Lower leg skin (tissue), 4 donors: Measurements from ENCODE around the gene MLLT3. TPM values are rescaled to one million over a fixed set of nuclear protein-coding genes. Genes with fewer than 3 reads are reported as not detected.

ENCODE experiments used
- DNase-seq, 2 donors: peaks; one replicate each; pipeline ENCODE4 v3.0.0-alpha.2; 2019; ENCODE audit warnings: low spot score in 2 of 2
- H3K4me3 ChIP-seq: fragments of 200-600 bp; sonication (generic); 2 replicates; pipeline ENCODE4 v1.5.1; 2017; ENCODE audit warnings: mild to moderate bottlenecking, low read depth; ENCODE audit not compliant: poor library complexity, severe bottlenecking
- POLR2A ChIP-seq, 2 donors: fragments of 450-650 bp; IDR thresholded peaks; one replicate each; pipeline ENCODE4 v1.6.1; 2016 to 2017; ENCODE audit warnings: antibody characterized with exemption in 2 of 2, mild to moderate bottlenecking in 1 of 2, moderate library complexity in 1 of 2
- WGBS, 2 donors: methylation state at CpG; one replicate each; pipeline ENCODE4 v1.1.5; 2018; 5-methylcytosine and 5-hydroxymethylcytosine counted together
- intact Hi-C: fragments of 100-400 bp; cut with DNase I; formaldehyde crosslinking; loops from one replicate; pipeline ENCODE4 v1.15.0; 2023; ENCODE audit warnings: low total_unique reads
- total RNA-seq, 4 donors: library from RNA; depleted of rRNA; stranded (reverse); fragments of >200 nt; gene quantifications; one replicate each; pipeline ENCODE4 v1.1.0, GENCODE V29; 2016
- TF ChIP-seq, protein P1 (sequence below), 3 donors: fragments of 450-650 bp; IDR thresholded peaks; one replicate each; pipeline ENCODE4 v1.5.1; 2016; ENCODE audit warnings: antibody characterized with exemption in 3 of 3, mild to moderate bottlenecking in 3 of 3, moderate library complexity in 2 of 3

The MLLT3 gene
- total RNA-seq, 4 donors from 2014 or later, result 10.6 to 15.2 (median 12.5) TPM

DNA sequence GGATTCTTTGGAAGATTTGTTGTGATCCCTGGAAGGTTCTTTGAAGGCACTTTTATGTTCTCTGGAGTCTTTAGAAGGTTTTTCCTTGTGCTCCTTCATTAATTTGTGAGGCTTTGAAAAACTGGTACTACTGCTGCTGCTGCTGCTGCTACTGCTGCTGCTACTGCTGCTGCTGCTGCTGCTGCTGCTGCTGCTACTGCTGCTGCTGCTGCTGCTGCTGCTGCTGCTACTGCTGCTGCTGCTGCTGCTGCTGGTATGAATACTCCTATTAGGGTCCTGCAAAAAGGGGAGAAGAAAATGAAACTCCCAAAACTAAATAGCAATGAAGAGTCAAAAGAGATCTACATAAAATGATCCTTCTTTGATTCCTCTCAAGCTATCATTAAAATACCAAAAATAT is 208.1 kb downstream of the MLLT3 start:
- TF ChIP-seq, protein P1, sequence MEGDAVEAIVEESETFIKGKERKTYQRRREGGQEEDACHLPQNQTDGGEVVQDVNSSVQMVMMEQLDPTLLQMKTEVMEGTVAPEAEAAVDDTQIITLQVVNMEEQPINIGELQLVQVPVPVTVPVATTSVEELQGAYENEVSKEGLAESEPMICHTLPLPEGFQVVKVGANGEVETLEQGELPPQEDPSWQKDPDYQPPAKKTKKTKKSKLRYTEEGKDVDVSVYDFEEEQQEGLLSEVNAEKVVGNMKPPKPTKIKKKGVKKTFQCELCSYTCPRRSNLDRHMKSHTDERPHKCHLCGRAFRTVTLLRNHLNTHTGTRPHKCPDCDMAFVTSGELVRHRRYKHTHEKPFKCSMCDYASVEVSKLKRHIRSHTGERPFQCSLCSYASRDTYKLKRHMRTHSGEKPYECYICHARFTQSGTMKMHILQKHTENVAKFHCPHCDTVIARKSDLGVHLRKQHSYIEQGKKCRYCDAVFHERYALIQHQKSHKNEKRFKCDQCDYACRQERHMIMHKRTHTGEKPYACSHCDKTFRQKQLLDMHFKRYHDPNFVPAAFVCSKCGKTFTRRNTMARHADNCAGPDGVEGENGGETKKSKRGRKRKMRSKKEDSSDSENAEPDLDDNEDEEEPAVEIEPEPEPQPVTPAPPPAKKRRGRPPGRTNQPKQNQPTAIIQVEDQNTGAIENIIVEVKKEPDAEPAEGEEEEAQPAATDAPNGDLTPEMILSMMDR (IDR thresholded peaks at IDR 0.05), result no peak
- no peak for TF ChIP-seq POLR2A (IDR thresholded peaks at IDR 0.05)
- intact Hi-C loops, result no loop called here
- DNase-seq, result no peak
- H3K4me3 ChIP-seq, result no peak overlapping the region

DNA sequence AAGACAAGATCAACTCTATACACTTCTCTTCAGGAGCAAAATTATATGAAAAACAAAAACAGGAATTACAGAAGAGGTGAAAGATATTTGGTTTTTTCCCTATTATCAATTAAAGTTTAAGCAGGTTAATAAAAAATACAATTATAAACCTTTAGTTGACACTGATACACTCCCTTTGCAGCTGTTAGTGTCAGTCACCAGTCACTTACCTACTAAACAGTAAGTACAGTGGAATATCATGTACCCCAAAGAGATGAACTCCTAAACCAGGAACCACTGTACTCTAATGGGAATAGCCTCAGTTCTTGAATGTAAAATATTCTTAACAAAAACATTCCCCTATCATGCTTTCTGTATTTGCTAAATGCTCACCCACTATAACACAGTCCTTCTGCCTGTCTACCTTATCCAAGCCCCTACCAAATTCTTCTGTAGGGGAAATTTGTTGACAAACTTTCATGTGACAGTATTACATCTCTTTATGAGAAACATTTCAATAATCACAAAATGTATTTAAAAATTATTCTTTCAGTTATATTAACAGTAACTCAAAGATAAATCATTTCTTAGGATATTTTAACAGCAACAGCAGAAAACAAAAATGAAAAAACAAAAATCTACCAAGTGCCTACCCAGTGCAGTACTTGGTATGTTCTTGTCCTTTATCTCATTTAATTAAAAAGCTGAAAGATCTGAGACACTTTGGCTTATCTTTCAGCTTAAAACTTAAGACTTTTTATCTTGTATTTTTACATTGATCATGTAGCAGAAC is 212.8 kb downstream of the MLLT3 start:
- intact Hi-C loops, result no loop called here
- no peak overlapping the region for H3K4me3 ChIP-seq
- DNase-seq, result no peak
- TF ChIP-seq POLR2A (IDR thresholded peaks at IDR 0.05), result no peak
- TF ChIP-seq, protein P1 (IDR thresholded peaks at IDR 0.05), result no peak

DNA sequence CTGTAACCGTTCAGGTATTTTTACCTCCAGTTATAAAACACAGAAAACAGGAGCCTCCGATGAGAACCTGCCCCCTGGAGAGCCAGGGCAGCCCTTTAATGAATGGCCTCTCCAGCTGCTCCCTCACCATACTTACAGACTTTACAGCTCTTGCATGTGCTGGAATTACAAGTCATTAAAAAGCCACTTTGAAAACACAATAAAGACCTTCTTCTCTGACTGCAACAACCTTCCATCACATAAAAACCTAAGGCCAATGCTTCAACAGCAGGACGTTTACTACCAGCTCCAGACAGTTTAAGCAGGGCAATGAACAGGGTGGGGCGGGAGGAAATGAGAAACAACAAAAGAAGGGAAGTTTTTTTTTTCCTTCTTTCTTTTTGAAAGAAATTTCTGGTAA is 213.8 kb downstream of the MLLT3 start:
- no peak overlapping the region for H3K4me3 ChIP-seq
- 64 to 74% methylated on average over 4 of the region's 4 CpGs for WGBS, 2 donors
- no peak for DNase-seq
- TF ChIP-seq POLR2A (IDR thresholded peaks at IDR 0.05), result no peak
- intact Hi-C loops, result no loop called here

DNA sequence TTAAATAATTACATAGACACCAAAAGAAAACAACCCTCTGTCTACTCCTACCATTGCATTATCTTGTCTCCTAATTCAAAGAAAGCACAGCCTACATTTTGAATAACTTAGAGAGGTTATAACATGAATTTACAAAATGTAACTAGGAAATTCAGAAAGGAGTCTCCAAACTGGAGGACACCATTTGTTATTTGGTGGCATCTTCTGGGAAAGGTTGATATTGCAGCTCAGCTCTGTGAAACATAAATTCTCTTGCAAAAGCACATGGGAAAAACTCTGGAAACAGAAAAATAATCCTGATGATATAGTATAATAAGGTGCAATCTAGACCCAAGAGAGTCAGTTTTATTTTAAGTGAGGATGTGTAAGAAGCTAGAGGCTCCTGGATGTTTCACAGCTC is 215.3 kb downstream of the MLLT3 start:
- no peak overlapping the region for H3K4me3 ChIP-seq
- DNase-seq, result no peak
- TF ChIP-seq, protein P1 (IDR thresholded peaks at IDR 0.05), result no peak
- no peak for TF ChIP-seq POLR2A (IDR thresholded peaks at IDR 0.05)
- intact Hi-C loops, result no loop called here

DNA sequence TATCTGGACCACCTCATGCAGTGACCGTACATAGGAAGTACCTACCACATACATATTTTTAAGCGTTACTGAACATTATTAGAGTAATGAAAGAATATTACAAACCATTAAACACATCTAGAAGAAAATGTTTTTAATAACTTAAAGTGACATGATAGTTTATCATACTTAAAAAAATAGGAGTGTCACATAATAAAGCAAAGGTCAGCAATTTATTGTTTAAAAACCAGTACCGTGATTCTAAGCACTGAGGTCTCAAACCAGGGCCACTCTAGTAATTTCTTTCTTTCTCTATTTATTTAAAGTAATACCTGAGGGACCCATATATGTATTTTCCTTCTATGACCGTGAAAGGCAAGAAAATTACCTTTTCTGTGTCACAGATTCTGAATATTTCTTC is 216.0 kb downstream of the MLLT3 start:
- 96 to 97% methylated on average over 4 of the region's 4 CpGs for WGBS, 2 donors

DNA sequence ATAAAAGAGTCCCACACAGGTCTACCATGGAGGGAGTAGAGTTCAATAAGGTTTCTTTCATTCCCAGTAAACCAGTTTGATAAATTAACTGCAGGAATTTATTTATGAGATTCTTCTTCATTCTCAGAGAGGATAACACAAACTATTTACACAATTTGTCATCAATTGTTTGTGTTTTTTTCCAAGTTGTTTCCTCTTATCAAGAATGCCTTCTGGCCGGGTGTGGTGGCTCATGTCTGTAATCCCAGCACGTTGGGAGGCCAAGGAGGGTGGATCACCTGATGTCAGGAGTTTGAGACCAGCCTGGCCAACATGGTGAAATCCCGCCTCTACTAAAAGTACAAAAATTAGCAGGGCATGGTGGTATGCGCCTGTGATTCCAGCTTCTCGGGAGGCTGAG is 216.7 kb downstream of the MLLT3 start:
- intact Hi-C loops, result no loop called here
- no peak for TF ChIP-seq POLR2A (IDR thresholded peaks at IDR 0.05)
- TF ChIP-seq, protein P1 (IDR thresholded peaks at IDR 0.05), result no peak
- no peak overlapping the region for H3K4me3 ChIP-seq
- 96 to 97% methylated on average over 5 of the region's 5 CpGs for WGBS, 2 donors
- no peak for DNase-seq

More for the DNA sequence above, 216.0 kb downstream of the MLLT3 start:
- no peak for DNase-seq
- intact Hi-C loops, result no loop called here
- no peak overlapping the region for H3K4me3 ChIP-seq
- TF ChIP-seq, protein P1 (IDR thresholded peaks at IDR 0.05), result no peak
- TF ChIP-seq POLR2A (IDR thresholded peaks at IDR 0.05), result no peak
